Measurements from ENCODE around the gene LGMN. TPM values are rescaled to one million over a fixed set of nuclear protein-coding genes. Genes with fewer than 3 reads are reported as not detected.

LGMN gene
- total and polyA plus RNA-seq, 2 experiments from 2014 or later: 98.8 to 129 TPM

- H3K4me3 ChIP-seq: no peak overlapping the region
- no peaks in the 10 kb centered on the region for H3K9me2 ChIP-seq (ENCODE audit: insufficient read depth)
- no peak for DNase-seq
- WGBS, 2 experiments (ENCODE audit: low coverage in 1 of 2, low lambda C conversion rate in 2 of 2, missing lambda C conversion rate in 2 of 2): 91 to 95% methylated on average over 11 of the region's 11 CpGs
- H3K9me3 ChIP-seq (ENCODE audit: low read depth): no peaks in the 10 kb centered on the region
- H3K4me1 ChIP-seq (ENCODE audit: insufficient read depth): peaks cover 12% of the 10 kb centered on the region
- no peaks in the 10 kb centered on the region for H3K79me2 ChIP-seq (ENCODE audit: insufficient read depth)
- TF ChIP-seq EZH2phosphoT487 (IDR thresholded peaks at IDR 0.05; ENCODE audit: insufficient read depth, low read depth): no peak
- TF ChIP-seq EZH2 (IDR thresholded peaks at IDR 0.05; ENCODE audit: insufficient read depth, poor library complexity, severe bottlenecking): no peak
- H3K36me3 ChIP-seq (ENCODE audit: low read depth): no peaks in the 10 kb centered on the region
- H3K27me3 ChIP-seq (replicated peaks; ENCODE audit: insufficient read depth): no peaks in the 10 kb centered on the region
- H3F3A ChIP-seq (ENCODE audit: insufficient read depth): peaks cover 9% of the 10 kb centered on the region; the same call in 1 of the 2 replicates
- no peak overlapping the region for H3K27ac ChIP-seq
- H4K20me1 ChIP-seq (ENCODE audit: insufficient read depth): no peaks in the 10 kb centered on the region
- H3K9ac ChIP-seq: no peak overlapping the region
- H3K4me2 ChIP-seq (ENCODE audit: unreplicated experiment): no peak overlapping the region
- in situ Hi-C loops (cut with MboI): no loop called here
- H2AFZ ChIP-seq: no peak overlapping the region
Observed at GRCh38 chr14:92704821-92705220, 43.6 kb downstream of the LGMN start.

- in situ Hi-C loops (cut with MboI): no loop called here
- no peak overlapping the region for H3K27ac ChIP-seq
- H2AFZ ChIP-seq: no peak overlapping the region
- H3K27me3 ChIP-seq (replicated peaks; ENCODE audit: insufficient read depth): no peaks in the 10 kb centered on the region
- no peaks in the 10 kb centered on the region for H3K9me3 ChIP-seq (ENCODE audit: low read depth)
- H3K9me2 ChIP-seq (ENCODE audit: insufficient read depth): no peaks in the 10 kb centered on the region
- H3K4me2 ChIP-seq (ENCODE audit: unreplicated experiment): no peak overlapping the region
- peaks cover 5% of the 10 kb centered on the region; the same call in 1 of the 2 replicates for H3F3A ChIP-seq (ENCODE audit: insufficient read depth)
- no peak overlapping the region for H3K4me3 ChIP-seq
- no peak for TF ChIP-seq EZH2phosphoT487 (IDR thresholded peaks at IDR 0.05; ENCODE audit: insufficient read depth, low read depth)
- no peak for TF ChIP-seq EZH2 (IDR thresholded peaks at IDR 0.05; ENCODE audit: insufficient read depth, poor library complexity, severe bottlenecking)
- no peak for DNase-seq
- no peaks in the 10 kb centered on the region for H4K20me1 ChIP-seq (ENCODE audit: insufficient read depth)
- WGBS, 2 experiments (ENCODE audit: low coverage in 1 of 2, low lambda C conversion rate in 2 of 2, missing lambda C conversion rate in 2 of 2): 89 to 90% methylated on average over 23 of the region's 23 CpGs
- no peak overlapping the region for H3K9ac ChIP-seq
- H3K79me2 ChIP-seq (ENCODE audit: insufficient read depth): no peaks in the 10 kb centered on the region
- peaks cover 10% of the 10 kb centered on the region for H3K4me1 ChIP-seq (ENCODE audit: insufficient read depth)
- H3K36me3 ChIP-seq (ENCODE audit: low read depth): no peaks in the 10 kb centered on the region
Observed at GRCh38 chr14:92704036-92704804, 44.2 kb downstream of the LGMN start.

DNA sequence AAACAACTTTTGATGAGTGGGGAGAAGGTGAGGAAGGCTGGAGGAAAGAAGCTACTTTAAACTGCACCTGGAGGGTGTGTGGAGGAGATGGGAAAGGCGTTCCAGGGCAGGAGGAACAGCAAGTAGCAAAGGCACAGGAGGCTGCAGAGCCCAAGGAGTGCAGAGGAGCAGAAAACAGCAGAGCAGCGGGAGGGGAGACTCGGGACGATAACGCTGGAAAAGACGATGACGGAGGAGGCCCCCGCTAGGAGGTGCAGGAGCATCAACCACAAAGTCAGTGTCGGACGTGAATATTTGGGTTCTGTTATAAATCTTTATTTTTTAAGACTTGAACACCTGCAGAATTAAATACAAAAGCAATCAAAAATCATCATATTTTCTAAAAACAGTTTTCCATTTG, 44.9 kb downstream of the LGMN start:
- no peak overlapping the region for H3K4me2 ChIP-seq (ENCODE audit: unreplicated experiment)
- WGBS, 2 experiments (ENCODE audit: low coverage in 1 of 2, low lambda C conversion rate in 2 of 2, missing lambda C conversion rate in 2 of 2): 97 to 99% methylated on average over 10 of the region's 10 CpGs
- peaks cover 4% of the 10 kb centered on the region; the same call in 1 of the 2 replicates for H3K4me1 ChIP-seq (ENCODE audit: insufficient read depth)
- TF ChIP-seq EZH2phosphoT487 (IDR thresholded peaks at IDR 0.05; ENCODE audit: insufficient read depth, low read depth) (no peak), EZH2 (IDR thresholded peaks at IDR 0.05; ENCODE audit: insufficient read depth, poor library complexity, severe bottlenecking) (no peak)
- no peaks in the 10 kb centered on the region for H4K20me1 ChIP-seq (ENCODE audit: insufficient read depth)
- no peaks in the 10 kb centered on the region for H3K9me2 ChIP-seq (ENCODE audit: insufficient read depth)
- H3K27me3 ChIP-seq (replicated peaks; ENCODE audit: insufficient read depth): no peaks in the 10 kb centered on the region
- H3K4me3 ChIP-seq: no peak overlapping the region
- H3K9me3 ChIP-seq (ENCODE audit: low read depth): no peaks in the 10 kb centered on the region
- no peaks in the 10 kb centered on the region for H3K36me3 ChIP-seq (ENCODE audit: low read depth)
- no peak for DNase-seq
- H2AFZ ChIP-seq: no peak overlapping the region
- H3F3A ChIP-seq (ENCODE audit: insufficient read depth): no peaks in the 10 kb centered on the region
- in situ Hi-C loops (cut with MboI): no loop called here
- no peak overlapping the region for H3K27ac ChIP-seq
- H3K79me2 ChIP-seq (ENCODE audit: insufficient read depth): no peaks in the 10 kb centered on the region
- H3K9ac ChIP-seq: no peak overlapping the region

DNA sequence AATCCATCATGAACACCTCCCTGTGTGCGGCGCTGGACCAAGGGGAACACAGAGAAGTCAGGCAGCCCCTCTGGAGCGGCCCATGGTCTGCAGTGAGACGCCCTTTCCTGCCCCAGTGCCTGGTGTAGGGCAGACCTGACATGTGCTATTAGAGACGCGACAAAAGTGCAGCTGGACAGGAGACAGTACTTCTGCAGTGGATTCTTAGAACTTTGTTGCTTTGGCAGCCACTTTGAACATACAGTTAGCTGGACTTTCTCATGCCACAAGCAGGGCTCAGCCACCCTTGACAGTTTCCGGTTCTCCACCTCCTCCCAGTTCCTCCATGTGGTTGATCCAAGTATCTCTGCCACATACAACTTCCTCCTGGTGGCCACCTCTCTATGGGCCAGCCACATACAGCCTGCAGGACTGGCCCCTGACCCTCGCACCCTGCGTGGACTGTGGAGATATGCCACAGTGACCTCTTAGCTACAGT, 45.9 kb downstream of the LGMN start:
- H2AFZ ChIP-seq: no peak overlapping the region
- no peak overlapping the region for H3K9ac ChIP-seq
- no peak for DNase-seq
- H3K36me3 ChIP-seq (ENCODE audit: low read depth): no peaks in the 10 kb centered on the region
- no peaks in the 10 kb centered on the region for H3K9me3 ChIP-seq (ENCODE audit: low read depth)
- no peaks in the 10 kb centered on the region for H3K9me2 ChIP-seq (ENCODE audit: insufficient read depth)
- H3K4me3 ChIP-seq: no peak overlapping the region
- WGBS, 2 experiments (ENCODE audit: low coverage in 1 of 2, low lambda C conversion rate in 2 of 2, missing lambda C conversion rate in 2 of 2): 87 to 97% methylated on average over 9 of the region's 9 CpGs
- no peaks in the 10 kb centered on the region for H3K27me3 ChIP-seq (replicated peaks; ENCODE audit: insufficient read depth)
- TF ChIP-seq EZH2 (IDR thresholded peaks at IDR 0.05; ENCODE audit: insufficient read depth, poor library complexity, severe bottlenecking) (no peak), EZH2phosphoT487 (IDR thresholded peaks at IDR 0.05; ENCODE audit: insufficient read depth, low read depth) (no peak)
- no peaks in the 10 kb centered on the region for H4K20me1 ChIP-seq (ENCODE audit: insufficient read depth)
- in situ Hi-C loops (cut with MboI): no loop called here
- H3K4me2 ChIP-seq (ENCODE audit: unreplicated experiment): no peak overlapping the region
- no peaks in the 10 kb centered on the region for H3F3A ChIP-seq (ENCODE audit: insufficient read depth)
- no peak overlapping the region for H3K27ac ChIP-seq
- no peaks in the 10 kb centered on the region for H3K79me2 ChIP-seq (ENCODE audit: insufficient read depth)
- H3K4me1 ChIP-seq (ENCODE audit: insufficient read depth): no peaks in the 10 kb centered on the region

All from GM23248 (cell line).